GM23338 (cell line): ENCODE results near the gene CASP2.

Source experiments
- EZH2 ChIP-seq: fragments of 200-600 bp; sonication (generic); IDR thresholded peaks from one replicate; pipeline ENCODE4 v1.8.0; 2017; ENCODE audit warnings: antibody characterized with exemption, mild to moderate bottlenecking, low read depth; ENCODE audit not compliant: unreplicated experiment
- POLR2AphosphoS5 ChIP-seq: IDR thresholded peaks from 2 replicates; pipeline ENCODE4 v1.6.1; 2016; ENCODE audit warnings: antibody characterized with exemption, low read depth
- TF ChIP-seq, protein P1 (sequence below), 2 experiments: fragments of 200-600 bp in 1 of 2; sonication (generic) in 1 of 2; conservative IDR thresholded peaks; 2 replicates each; pipeline versions ENCODE4 v1.5.1 to v1.6.1; 2016 to 2017; ENCODE audit warnings: antibody characterized with exemption in 2 of 2, low read depth in 2 of 2, mild to moderate bottlenecking in 2 of 2, moderate library complexity in 1 of 2

DNA sequence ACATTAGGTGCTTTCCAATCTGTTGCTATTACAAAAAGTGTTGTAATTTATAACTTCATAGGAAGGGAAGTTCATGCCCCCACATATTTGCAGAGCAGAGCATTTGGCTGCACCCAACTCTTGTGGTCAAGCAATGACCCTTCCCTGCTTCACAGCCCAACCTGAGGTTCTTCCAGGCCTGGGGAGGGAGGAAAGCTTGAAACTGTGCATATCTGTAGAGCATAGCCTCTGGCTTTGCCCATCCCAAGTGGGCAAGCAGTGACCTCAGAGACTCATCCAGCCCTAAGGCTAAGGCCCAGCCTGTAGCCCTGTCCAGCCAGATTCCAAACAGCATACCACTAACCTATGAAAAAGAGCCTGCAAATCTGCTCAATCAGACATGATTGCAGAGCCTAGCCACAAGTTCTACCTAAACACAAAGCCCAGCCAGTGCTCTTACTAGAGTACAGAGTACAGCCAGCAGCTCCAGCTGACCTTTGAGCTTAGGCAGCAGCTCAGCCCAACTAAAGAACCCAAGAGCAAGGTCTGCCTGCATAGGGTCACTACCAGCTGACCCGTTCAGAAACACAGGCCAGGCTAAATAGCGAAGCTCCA is 39.3 kb upstream of the CASP2 start:
- TF ChIP-seq, protein P1, sequence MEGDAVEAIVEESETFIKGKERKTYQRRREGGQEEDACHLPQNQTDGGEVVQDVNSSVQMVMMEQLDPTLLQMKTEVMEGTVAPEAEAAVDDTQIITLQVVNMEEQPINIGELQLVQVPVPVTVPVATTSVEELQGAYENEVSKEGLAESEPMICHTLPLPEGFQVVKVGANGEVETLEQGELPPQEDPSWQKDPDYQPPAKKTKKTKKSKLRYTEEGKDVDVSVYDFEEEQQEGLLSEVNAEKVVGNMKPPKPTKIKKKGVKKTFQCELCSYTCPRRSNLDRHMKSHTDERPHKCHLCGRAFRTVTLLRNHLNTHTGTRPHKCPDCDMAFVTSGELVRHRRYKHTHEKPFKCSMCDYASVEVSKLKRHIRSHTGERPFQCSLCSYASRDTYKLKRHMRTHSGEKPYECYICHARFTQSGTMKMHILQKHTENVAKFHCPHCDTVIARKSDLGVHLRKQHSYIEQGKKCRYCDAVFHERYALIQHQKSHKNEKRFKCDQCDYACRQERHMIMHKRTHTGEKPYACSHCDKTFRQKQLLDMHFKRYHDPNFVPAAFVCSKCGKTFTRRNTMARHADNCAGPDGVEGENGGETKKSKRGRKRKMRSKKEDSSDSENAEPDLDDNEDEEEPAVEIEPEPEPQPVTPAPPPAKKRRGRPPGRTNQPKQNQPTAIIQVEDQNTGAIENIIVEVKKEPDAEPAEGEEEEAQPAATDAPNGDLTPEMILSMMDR (conservative IDR thresholded peaks at IDR 0.05; ENCODE audit: low read depth in 2 of 2), result no peak
- no peak for TF ChIP-seq EZH2
- TF ChIP-seq POLR2AphosphoS5, result no peak
